Measurements from ENCODE around the gene KMO.

KMO gene

DNA sequence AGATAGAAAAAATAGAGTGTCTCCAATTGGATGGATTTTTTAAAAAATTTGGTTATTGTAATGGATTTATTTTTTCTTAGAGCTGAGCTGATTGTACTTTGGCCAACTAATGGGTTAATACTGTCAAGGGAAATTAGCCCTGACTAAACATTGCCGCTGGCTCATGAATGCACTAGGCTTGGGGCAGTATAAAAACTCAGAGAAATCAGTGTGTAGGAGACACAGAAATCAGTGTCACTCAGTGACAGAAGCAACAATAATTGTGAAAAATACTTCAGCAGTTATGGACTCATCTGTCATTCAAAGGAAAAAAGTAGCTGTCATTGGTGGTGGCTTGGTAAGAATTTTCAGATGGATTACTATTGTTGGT, at the start of gene KMO:
KMO (plus strand) TSS at position 217 of the 370 bp plus-strand sequence; CDS start at position 284, 67 bp downstream.
- DNase-seq (ENCODE audit: low read depth), result no peak

DNA sequence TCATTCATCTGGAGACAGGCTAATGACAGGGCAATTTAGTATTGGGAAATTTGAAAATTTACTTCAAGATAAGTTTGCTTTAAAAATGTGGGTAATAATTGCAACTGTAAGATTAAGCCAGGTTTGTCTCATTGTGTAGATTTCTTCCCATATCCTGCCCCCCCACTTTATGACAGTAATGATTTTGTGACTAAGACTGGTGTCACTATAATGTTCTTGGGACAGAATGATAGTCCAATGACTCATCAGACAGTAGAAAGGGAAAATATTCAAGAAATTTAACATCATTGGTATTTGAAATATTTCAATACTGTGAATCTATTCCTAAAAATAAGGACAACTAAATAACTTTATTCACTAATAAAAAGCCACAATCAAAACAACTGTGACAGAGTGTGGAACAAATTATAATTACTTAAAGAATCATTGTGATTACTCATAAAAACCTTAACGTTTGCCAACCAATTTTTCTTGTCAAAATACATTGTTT, 49.4 kb upstream of the KMO start:
- no peak for DNase-seq (ENCODE audit: low read depth)

DNA sequence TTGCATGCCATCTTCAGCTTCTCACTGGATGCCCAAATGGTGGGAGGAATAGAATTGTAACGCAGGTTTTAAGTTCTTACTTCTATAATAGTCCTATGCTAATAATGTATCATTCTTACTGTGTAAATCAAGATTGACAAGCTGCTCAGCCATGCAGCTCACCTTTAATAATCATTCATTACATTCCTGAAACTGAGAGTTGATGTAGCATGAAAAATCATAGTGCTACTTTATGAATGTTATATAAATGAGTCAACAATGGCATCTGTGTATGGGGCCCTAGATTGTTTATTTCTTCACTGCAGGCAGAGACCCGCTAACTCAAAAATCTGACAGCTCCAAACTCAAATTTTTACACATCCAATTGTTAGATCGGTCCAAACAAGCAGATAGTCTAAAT, 47.0 kb upstream of the KMO start:
- no peak for DNase-seq (ENCODE audit: low read depth)

GRCh38 chr1:241485554-241485992, 46.6 kb upstream of the KMO start:
- no peak for DNase-seq (ENCODE audit: low read depth)

GRCh38 chr1:241488739-241489138, 43.4 kb upstream of the KMO start:
- no peak for DNase-seq (ENCODE audit: low read depth)

DNA sequence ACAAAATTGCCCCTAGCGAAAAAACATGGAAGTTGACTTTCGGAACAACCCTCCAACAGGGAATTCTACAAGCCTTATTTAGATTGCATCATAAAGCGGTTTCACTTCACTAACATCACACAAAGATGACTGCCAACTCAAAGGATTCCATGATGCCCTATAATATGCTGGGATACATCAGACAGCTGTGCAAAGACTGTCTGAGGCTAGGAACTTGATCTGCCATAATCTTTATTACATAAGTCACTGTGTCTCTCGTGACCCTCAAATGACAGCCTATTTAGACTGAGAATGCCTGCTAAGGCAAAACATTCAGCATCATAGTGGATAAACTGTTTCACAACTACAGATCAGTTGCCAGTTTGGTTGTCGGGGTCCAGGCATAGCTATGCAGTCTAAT, 36.4 kb upstream of the KMO start:
- no peak for DNase-seq (ENCODE audit: low read depth)

GRCh38 chr1:241499910-241500309, 32.3 kb upstream of the KMO start:
- no peak for DNase-seq (ENCODE audit: low read depth)

- no peak for DNase-seq (ENCODE audit: low read depth)
These were observed 28.7 kb upstream of the KMO start for GRCh38 chr1:241503444-241503843.

DNA sequence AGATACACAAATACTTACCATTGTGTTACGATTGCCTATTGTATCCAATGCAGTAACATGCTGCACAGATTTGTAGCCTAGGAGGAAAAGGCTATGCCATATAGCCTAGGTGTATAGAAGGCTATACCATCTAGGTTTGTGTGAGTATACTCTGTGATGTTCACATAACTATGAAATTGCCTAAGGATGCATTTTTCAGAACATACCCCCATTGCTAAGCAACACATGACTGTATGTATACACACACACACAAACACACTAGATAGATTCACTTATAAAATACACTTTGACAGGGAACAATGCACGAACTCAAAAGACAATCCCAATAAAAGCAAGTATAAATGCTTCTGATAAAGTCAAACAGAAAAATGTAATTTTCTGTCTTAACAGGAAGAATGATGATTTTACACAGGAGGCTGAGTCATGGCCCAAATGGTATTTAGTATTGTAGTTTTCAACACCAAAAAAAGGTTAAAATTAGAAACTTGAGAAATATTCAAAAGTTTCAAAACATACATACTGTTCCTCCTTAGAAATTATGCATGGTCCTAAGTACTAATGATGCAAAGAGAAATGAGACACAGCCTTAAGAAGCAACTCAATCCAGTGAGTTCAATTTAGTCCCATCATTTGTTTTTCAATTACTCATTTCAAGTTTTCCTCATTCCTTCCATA, 24.9 kb upstream of the KMO start:
- no peak for DNase-seq (ENCODE audit: low read depth)

DNA sequence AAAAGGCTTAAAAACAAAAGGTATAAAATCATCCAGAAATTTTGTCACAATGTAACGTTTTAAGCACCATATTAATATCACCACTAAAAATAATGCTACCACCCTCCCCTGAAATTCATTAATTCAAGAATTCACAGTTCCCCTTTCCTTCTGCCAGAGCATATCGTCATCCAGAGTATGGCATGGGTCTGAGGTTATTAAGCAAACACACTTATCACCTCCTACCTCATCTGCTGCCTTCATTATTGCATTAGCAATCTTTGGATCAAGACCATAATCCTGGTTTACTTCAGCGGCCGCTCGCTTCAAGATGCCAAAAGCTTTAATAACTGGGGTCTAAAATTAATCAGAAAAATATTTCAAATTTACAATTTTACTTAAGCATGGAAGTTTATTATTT, 18.8 kb upstream of the KMO start:
- DNase-seq (ENCODE audit: low read depth), result no peak

- no peak for DNase-seq (ENCODE audit: low read depth)
These were observed 13.5 kb upstream of the KMO start for GRCh38 chr1:241518476-241519307.

GRCh38 chr1:241519308-241520079, 12.7 kb upstream of the KMO start, which contains the start of gene FH:
Gene FH, minus strand, starts transcription at chr1:241519755. Its CDS starts 33 bp downstream, at chr1:241519722.
- peak; percentile 95 for DNase-seq (ENCODE audit: low read depth)

- DNase-seq (ENCODE audit: low read depth), result no peak
These were observed 12.1 kb upstream of the KMO start for GRCh38 chr1:241520080-241520465.

- DNase-seq (ENCODE audit: low read depth), result no peak
These were observed 10.5 kb upstream of the KMO start for GRCh38 chr1:241521718-241522117.

GRCh38 chr1:241525026-241525425, 7.2 kb upstream of the KMO start:
- no peak for DNase-seq (ENCODE audit: low read depth)

DNA sequence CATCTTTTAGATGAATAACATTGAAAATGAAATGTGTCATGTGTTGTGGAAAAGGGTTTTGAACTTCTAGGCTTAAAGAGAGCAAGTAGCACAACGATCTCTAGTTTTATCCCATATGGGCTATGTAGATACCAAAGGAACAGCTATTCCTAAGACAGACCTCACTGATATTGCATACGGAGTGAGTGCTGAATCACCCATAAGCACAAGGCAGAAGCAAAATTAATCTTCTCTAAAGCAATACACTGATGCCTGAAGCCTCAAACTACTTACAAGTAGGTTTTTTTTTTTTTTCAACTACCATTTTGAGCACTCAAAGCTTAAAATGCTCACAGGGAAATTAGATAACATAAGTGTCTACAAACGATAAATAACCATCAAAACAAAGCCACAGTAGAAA, 5.0 kb upstream of the KMO start:
- no peak for DNase-seq (ENCODE audit: low read depth)

- DNase-seq (ENCODE audit: low read depth), result no peak
These were observed 700 bp upstream of the KMO start for GRCh38 chr1:241531195-241532161.

- no peak for DNase-seq (ENCODE audit: low read depth)
These were observed 686 bp downstream of the KMO start for GRCh38 chr1:241532864-241533263.

DNA sequence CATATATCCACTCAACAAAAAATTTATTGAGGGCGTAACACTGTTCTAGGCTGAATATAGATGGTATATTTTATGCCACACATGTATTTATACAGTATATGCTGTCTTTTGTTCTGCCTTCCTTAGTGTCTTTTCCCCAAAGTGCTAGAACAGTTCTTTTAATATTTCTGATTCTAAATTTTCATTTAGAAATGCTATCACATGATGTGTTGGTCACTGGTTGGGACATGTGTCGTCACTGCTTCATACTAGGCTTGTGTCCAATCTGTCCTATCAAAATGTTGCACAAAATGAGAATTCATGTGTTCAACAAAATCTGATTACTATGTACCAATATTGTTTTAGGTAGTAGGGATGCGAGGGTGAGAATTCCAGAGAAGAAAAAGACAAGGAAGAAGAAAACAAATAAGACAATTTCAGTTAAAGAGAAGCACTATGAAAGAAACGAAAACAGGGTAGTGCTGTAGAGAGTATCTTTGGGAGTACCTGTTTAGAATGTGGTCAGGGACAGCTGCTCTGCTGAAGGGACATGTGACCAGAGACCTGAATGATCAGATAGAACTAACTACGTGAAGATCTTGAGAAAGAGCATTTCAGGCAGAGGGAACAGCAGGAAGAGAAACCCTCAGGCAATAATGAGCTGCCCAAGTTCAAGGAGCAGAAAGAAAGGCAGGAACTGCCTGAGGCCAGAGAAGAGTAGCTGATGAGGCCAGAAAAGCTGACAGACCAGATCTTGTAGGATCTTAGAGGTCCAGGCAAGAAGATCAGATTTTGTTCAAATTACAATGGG, 1.3 kb downstream of the KMO start:
- DNase-seq (ENCODE audit: low read depth), result no peak

DNA sequence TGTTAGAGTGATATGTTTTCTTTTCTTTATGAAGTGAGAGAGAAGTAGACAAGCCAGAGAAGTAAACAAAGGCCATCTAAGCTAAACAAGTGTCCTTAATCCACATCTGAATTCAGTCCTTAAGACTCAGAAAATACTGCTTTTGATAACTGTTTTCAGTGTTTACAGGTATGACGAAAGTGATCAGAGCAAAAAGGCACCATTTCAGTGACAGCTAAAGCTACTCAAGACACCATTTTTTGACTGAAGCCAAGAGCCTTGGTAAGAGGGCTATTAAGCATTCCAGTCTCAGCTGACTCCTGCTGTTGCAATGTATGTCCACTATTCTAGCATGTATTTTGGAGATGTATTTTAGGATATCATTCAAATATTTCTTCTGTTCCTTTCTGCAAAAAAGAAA, 4.1 kb downstream of the KMO start:
- DNase-seq (ENCODE audit: low read depth), result no peak

- DNase-seq (ENCODE audit: low read depth), result no peak
These were observed 4.8 kb downstream of the KMO start for GRCh38 chr1:241536969-241537368.
